Measurements from ENCODE around the gene HOXC10. TPM values are rescaled to one million over a fixed set of nuclear protein-coding genes. Genes with fewer than 3 reads are reported as not detected.

Gene HOXC10
- total and polyA plus RNA-seq, 2 donors from 2014 or later: 49.7 to 50.7 TPM

- Histone ChIP-seq H3K9me3 (ENCODE audit: control insufficient read depth in 2 of 3, insufficient read depth in 1 of 3, low read length in 3 of 3) (no peaks in the 10 kb centered on the region), H3K9ac (ENCODE audit: low read length in 3 of 3) (peak overlapping the region; percentile 82 to 97 (median 92)), H3K27ac (ENCODE audit: low read depth in 2 of 2, low read length in 2 of 2) (peak overlapping the region; percentile 93 to 95), H3K4me1 (ENCODE audit: control insufficient read depth in 2 of 3, insufficient read depth in 2 of 3, low read depth in 1 of 3, low read length in 3 of 3) (peaks cover 0 to 22% (median 10%) of the 10 kb centered on the region in 3 donors), H3K4me3 (ENCODE audit: low read length in 3 of 3) (peak overlapping the region; percentile 79 to 86 (median 80)), H3K27me3 (ENCODE audit: control insufficient read depth, insufficient read depth, low read length) (peaks cover 2% of the 10 kb centered on the region), H3K36me3 (ENCODE audit: control insufficient read depth in 2 of 3, insufficient read depth in 3 of 3, low read length in 3 of 3) (no peaks in the 10 kb centered on the region)
- DNase-seq (peak in 3 of 5 donors; percentile 55 to 85 (median 64)), FAIRE-seq (no peak)
- TF ChIP-seq CTCF (IDR thresholded peaks at IDR 0.05; ENCODE audit: borderline replicate concordance, extremely low read depth, insufficient read depth): peak; percentile 10
- intact Hi-C loops (cut with DNase I): no loop called here
These were observed 1.2 kb downstream of the HOXC10 start for GRCh38 chr12:53985994-53986685.

GRCh38 chr12:53986686-53987483 is 1.9 kb downstream of the HOXC10 start:
- DNase-seq (peak in 1 of 5 donors; percentile 44), FAIRE-seq (no peak)
- H3K27ac ChIP-seq (ENCODE audit: low read depth in 2 of 2, low read length in 2 of 2): peak overlapping the region; percentile 93 to 95
- H3K36me3 ChIP-seq (ENCODE audit: control insufficient read depth in 2 of 3, insufficient read depth in 3 of 3, low read length in 3 of 3): no peaks in the 10 kb centered on the region
- peaks cover 2% of the 10 kb centered on the region for H3K27me3 ChIP-seq (ENCODE audit: control insufficient read depth, insufficient read depth, low read length)
- no peak for TF ChIP-seq CTCF (IDR thresholded peaks at IDR 0.05; ENCODE audit: borderline replicate concordance, extremely low read depth, insufficient read depth)
- H3K9ac ChIP-seq (ENCODE audit: low read length in 3 of 3): peak overlapping the region; percentile 21 to 97 (median 82)
- peaks cover 0 to 26% (median 10%) of the 10 kb centered on the region in 3 donors for H3K4me1 ChIP-seq (ENCODE audit: control insufficient read depth in 2 of 3, insufficient read depth in 2 of 3, low read depth in 1 of 3, low read length in 3 of 3)
- H3K9me3 ChIP-seq (ENCODE audit: control insufficient read depth in 2 of 3, insufficient read depth in 1 of 3, low read length in 3 of 3): no peaks in the 10 kb centered on the region
- peak overlapping the region; percentile 79 to 86 (median 80) for H3K4me3 ChIP-seq (ENCODE audit: low read length in 3 of 3)
- intact Hi-C loops (cut with DNase I): no loop called here

DNA sequence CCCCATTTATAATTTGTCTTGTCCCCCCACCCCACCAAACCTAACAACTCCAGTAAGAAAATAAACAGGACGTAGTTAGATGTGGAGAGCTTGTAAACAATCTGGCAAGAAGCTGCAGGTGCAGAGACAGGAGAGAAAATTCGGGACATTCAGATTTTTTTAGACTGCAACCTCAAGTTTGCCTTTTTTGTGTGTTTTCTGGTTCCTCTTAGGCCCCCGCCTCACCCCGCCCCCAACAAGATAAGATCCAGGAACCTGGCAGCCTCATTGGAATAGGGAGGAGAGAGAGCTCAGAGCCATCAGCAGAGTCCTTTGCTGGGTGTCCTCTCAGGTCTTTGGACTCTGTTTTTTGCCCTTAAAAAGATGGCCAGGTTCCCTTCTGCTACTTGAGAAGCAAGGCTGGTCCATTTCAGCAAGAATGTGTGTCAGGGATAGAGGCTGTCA is 2.9 kb downstream of the HOXC10 start:
- DNase-seq: peak in 1 of 5 donors; percentile 23
- peaks cover 0 to 30% (median 11%) of the 10 kb centered on the region in 3 donors for H3K4me1 ChIP-seq (ENCODE audit: control insufficient read depth in 2 of 3, insufficient read depth in 2 of 3, low read depth in 1 of 3, low read length in 3 of 3)
- no peak for FAIRE-seq
- H3K4me3 ChIP-seq (ENCODE audit: low read length in 3 of 3): peak overlapping the region; percentile 79 to 86 (median 80)
- no peak for TF ChIP-seq CTCF (IDR thresholded peaks at IDR 0.05; ENCODE audit: borderline replicate concordance, extremely low read depth, insufficient read depth)
- peak overlapping the region; percentile 17 to 97 (median 82) for H3K9ac ChIP-seq (ENCODE audit: low read length in 3 of 3)
- intact Hi-C loops (cut with DNase I): no loop called here
- H3K27ac ChIP-seq (ENCODE audit: low read depth in 2 of 2, low read length in 2 of 2): peak overlapping the region; percentile 93 to 95
- peaks cover 2% of the 10 kb centered on the region for H3K27me3 ChIP-seq (ENCODE audit: control insufficient read depth, insufficient read depth, low read length)
- no peaks in the 10 kb centered on the region for H3K36me3 ChIP-seq (ENCODE audit: control insufficient read depth in 2 of 3, insufficient read depth in 3 of 3, low read length in 3 of 3)
- no peaks in the 10 kb centered on the region for H3K9me3 ChIP-seq (ENCODE audit: control insufficient read depth in 2 of 3, insufficient read depth in 1 of 3, low read length in 3 of 3)

All from kidney (tissue), 14 donors.